GM18870 (cell line): ENCODE results near the gene POLD1.

ENCODE experiments used
- ATAC-seq: cut with Tn5 transposase; IDR thresholded peaks from one replicate; pipeline ENCODE4 v1.9.1; 2021; ENCODE audit warnings: moderate library complexity; ENCODE audit not compliant: unreplicated experiment

The POLD1 gene

GRCh38 chr19:50461066-50461875 is 77.1 kb downstream of the POLD1 start:
- no peak for ATAC-seq

DNA sequence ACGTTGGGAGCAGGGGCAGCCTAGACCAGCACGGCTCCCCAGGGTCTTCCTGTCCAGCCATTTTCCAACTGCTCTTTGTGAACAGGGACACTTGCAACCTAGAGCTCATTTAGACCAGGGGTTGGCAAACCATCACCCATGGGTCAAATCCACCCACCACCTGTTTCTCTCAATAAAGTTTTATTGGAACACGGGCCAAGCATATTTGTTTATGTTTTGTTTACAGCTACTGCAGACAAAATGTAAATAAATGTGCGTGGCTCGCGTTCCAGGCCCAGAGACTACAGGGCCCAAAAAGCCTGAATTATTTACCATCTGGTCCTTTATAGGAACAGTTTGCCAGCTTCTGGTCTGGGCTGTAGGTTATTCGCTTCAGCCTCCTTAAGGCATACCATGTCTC is 78.8 kb downstream of the POLD1 start:
- ATAC-seq = no peak

DNA sequence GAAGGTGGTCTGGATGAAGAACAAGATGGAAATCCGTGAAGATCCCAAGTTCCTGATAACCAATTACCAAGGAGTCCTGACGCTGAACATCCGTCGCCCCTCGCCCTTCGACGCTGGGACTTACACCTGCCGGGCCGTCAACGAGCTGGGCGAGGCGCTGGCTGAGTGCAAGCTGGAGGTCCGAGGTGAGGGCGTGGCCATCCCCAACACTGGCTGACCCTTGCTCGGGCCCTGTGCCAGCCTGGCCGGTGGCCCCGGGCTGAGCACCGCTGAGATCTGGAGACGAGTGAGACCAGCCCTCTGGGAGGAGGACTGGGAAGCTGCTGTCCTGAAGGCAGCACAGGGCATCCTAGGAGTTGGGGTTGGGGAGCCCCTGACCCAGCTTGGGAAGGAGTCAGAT is 80.2 kb downstream of the POLD1 start:
- ATAC-seq = no peak

DNA sequence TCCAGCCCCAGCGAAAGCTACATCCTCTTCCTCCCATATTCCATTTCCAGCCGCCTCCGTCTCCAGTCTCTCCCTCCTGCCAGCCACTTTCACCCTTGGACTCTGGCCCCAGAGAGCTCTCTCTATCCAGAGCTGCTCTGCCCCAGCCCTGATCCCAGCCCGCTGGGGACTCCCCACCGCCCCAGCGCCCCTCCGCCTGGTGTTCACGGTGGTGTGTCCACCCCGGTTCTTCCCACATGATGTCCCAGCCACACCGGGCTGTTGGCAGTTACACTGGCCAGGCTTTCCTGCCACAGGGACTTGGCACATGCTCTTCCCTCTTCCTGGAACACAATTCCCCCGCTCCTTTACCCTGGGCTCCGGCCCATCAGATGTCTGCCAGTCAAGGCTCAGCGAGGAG is 80.9 kb downstream of the POLD1 start:
- ATAC-seq = no peak

GRCh38 chr19:50465986-50466705 is 82.0 kb downstream of the POLD1 start:
- no peak for ATAC-seq

- no peak for ATAC-seq
These were observed 82.5 kb downstream of the POLD1 start for GRCh38 chr19:50466706-50467039.

DNA sequence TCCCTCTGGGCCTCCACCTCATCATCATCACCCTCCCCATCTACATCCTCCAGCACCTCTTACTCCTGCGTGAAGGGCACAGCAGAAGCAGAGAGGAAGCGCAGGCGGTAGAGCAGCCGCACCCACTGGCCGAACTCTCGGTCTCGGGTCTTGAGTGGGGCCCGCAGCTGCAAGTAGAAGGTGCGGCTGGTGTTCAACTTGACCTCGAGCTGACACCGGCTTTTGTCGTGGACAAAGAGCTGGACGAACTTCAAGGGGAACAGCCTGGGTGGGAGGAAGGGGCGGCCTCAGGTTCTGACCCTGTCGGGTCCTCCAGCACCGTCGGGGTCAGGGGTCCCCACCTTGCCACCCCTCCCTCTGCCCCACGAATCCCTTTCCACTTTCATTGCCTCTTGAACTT is 83.4 kb downstream of the POLD1 start:
- ATAC-seq = no peak
